Endothelial cell of umbilical vein (primary cell): ENCODE data around the gene LCLAT1.

ENCODE experiments used
- GATA2 ChIP-seq: IDR thresholded peaks from 2 replicates; pipeline ENCODE4 v1.7.0; 2011; ENCODE audit warnings: low read depth, mild to moderate bottlenecking, moderate library complexity, mixed read lengths, low read length; ENCODE audit not compliant: insufficient read length, insufficient read depth
- POLR2AphosphoS5 ChIP-seq: IDR thresholded peaks from 2 replicates; pipeline ENCODE4 v1.6.1; 2012; ENCODE audit warnings: low read depth, mild to moderate bottlenecking, control low read depth, low read length, moderate library complexity; ENCODE audit not compliant: insufficient read depth
- TF ChIP-seq, protein P1 (sequence below), 2 donors: IDR thresholded peaks; 1 replicate in 1 of 2; 2 replicates in 1 of 2; pipeline ENCODE4 v1.5.1; 2011; ENCODE audit warnings: low read length in 2 of 2, mild to moderate bottlenecking in 2 of 2, moderate library complexity in 2 of 2, control low read depth in 1 of 2, inconsistent platforms in 1 of 2, low read depth in 1 of 2; ENCODE audit not compliant: insufficient read depth in 1 of 2; ENCODE audit errors: extremely low read depth in 1 of 2

DNA sequence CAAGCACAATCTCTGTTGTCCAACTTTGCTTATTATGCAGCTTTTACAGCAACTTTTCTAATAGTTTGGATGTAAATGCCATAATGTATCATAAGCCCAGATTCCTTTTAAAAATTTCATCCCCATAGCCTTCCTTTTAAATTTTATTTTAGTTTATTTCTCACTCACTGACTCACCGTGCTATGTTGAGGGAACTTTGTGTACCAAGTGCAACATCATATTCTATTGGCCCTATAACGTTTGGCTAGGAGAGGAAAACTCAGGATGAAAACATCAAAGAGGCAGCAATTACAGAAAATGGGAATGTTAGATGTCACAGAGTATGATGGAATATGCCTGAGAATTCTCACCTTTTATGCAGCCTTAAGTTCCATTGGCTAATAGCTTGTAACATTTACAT, 135.5 kb downstream of the LCLAT1 start:
- TF ChIP-seq, protein P1, sequence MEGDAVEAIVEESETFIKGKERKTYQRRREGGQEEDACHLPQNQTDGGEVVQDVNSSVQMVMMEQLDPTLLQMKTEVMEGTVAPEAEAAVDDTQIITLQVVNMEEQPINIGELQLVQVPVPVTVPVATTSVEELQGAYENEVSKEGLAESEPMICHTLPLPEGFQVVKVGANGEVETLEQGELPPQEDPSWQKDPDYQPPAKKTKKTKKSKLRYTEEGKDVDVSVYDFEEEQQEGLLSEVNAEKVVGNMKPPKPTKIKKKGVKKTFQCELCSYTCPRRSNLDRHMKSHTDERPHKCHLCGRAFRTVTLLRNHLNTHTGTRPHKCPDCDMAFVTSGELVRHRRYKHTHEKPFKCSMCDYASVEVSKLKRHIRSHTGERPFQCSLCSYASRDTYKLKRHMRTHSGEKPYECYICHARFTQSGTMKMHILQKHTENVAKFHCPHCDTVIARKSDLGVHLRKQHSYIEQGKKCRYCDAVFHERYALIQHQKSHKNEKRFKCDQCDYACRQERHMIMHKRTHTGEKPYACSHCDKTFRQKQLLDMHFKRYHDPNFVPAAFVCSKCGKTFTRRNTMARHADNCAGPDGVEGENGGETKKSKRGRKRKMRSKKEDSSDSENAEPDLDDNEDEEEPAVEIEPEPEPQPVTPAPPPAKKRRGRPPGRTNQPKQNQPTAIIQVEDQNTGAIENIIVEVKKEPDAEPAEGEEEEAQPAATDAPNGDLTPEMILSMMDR (IDR thresholded peaks at IDR 0.05; ENCODE audit: extremely low read depth in 1 of 2, insufficient read depth in 1 of 2, low read depth in 1 of 2, low read length in 2 of 2), result no peak
- TF ChIP-seq GATA2 (no peak), POLR2AphosphoS5 (no peak)
